Measurements from ENCODE around the gene HBQ1.
"Not testable (repeated sequence)": the region's sequence is repeated elsewhere in the genome, so short reads cannot be mapped to it uniquely, and the experiment has no call there.

DNA sequence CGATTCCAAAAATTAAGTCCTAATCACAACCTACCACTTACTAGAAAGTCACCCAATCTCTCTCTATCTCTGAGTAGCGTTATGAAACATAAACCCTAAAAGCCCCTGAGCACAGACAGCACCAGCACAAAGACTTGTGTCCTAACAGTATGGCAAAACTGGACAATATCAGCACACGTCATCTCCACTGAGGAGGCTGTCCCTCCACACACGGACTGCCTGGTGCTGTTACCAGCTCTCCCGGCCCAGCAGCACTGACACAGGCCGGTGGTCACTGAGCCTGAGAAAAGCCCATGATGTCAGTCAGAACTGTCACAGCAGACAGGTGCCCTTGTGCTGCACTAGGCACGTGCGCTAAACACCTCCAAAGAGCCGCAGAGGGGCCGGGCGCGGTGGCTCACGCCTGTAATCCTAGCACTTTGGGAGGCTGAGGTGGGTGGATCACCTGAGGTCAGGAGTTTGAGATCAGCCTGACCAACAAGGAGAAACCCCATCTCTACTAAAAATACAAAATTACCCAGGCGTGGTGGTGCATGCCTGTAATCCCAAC, 31.4 kb downstream of the HBQ1 start:
- TF ChIP-seq, protein P1, sequence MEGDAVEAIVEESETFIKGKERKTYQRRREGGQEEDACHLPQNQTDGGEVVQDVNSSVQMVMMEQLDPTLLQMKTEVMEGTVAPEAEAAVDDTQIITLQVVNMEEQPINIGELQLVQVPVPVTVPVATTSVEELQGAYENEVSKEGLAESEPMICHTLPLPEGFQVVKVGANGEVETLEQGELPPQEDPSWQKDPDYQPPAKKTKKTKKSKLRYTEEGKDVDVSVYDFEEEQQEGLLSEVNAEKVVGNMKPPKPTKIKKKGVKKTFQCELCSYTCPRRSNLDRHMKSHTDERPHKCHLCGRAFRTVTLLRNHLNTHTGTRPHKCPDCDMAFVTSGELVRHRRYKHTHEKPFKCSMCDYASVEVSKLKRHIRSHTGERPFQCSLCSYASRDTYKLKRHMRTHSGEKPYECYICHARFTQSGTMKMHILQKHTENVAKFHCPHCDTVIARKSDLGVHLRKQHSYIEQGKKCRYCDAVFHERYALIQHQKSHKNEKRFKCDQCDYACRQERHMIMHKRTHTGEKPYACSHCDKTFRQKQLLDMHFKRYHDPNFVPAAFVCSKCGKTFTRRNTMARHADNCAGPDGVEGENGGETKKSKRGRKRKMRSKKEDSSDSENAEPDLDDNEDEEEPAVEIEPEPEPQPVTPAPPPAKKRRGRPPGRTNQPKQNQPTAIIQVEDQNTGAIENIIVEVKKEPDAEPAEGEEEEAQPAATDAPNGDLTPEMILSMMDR (IDR thresholded peaks at IDR 0.05 in 2 of 3, conservative IDR thresholded peaks at IDR 0.05 in 1 of 3; ENCODE audit: borderline replicate concordance in 1 of 3, insufficient read depth in 1 of 3, low read depth in 2 of 3, low read length in 2 of 3), result not testable (repeated sequence)
- not testable (repeated sequence) for TF ChIP-seq SP1 (IDR thresholded peaks at IDR 0.05; ENCODE audit: low read depth); POLR2A (IDR thresholded peaks at IDR 0.05; ENCODE audit: borderline replicate concordance, extremely low read depth, insufficient read depth, insufficient read length); RAD21 (IDR thresholded peaks at IDR 0.05; ENCODE audit: low read depth); REST (IDR thresholded peaks at IDR 0.05; ENCODE audit: low read depth); POLR2AphosphoS5 (IDR thresholded peaks at IDR 0.05; ENCODE audit: low read depth, low read length); SIN3A (IDR thresholded peaks at IDR 0.05; ENCODE audit: low read depth); SRF (IDR thresholded peaks at IDR 0.05; ENCODE audit: low read depth); EGR1 (IDR thresholded peaks at IDR 0.05; ENCODE audit: low read depth); EZH2 (IDR thresholded peaks at IDR 0.05); CEBPB (IDR thresholded peaks at IDR 0.05; ENCODE audit: low read depth); JUND (IDR thresholded peaks at IDR 0.05); ELF1 (IDR thresholded peaks at IDR 0.05; ENCODE audit: borderline replicate concordance, low read depth)

Measured in HCT116 (cell line).